ENCODE measurements around the gene SAE1.
A peak's percentile ranks its signal among the peaks of the same experiment; 100 is the strongest.

SAE1 gene

GRCh38 chr19:47225746-47226425 lies 95.3 kb downstream of the SAE1 start:
- DNase-seq = peak; percentile 78

GRCh38 chr19:47226426-47227351 lies 96.1 kb downstream of the SAE1 start:
- DNase-seq = no peak

- no peak for DNase-seq
Observed at GRCh38 chr19:47227352-47228167, 96.9 kb downstream of the SAE1 start.

GRCh38 chr19:47228168-47228936 lies 97.7 kb downstream of the SAE1 start:
- no peak for DNase-seq

GRCh38 chr19:47228937-47229675 lies 98.5 kb downstream of the SAE1 start:
- DNase-seq = no peak

GRCh38 chr19:47229676-47230053 lies 99.0 kb downstream of the SAE1 start:
- DNase-seq = no peak

- peak; percentile 73 for DNase-seq
Observed at GRCh38 chr19:47230054-47230920, 99.7 kb downstream of the SAE1 start.

- DNase-seq = no peak
Observed at GRCh38 chr19:47230921-47231214, 100.2 kb downstream of the SAE1 start, which contains the start of gene BBC3. TSS of gene BBC3 (minus strand) at chr19:47231199. CDS start at chr19:47228431, 2,768 bp downstream.

GRCh38 chr19:47231215-47232054 lies 100.8 kb downstream of the SAE1 start:
- DNase-seq = peak; percentile 91

GRCh38 chr19:47232422-47233211 lies 102.0 kb downstream of the SAE1 start:
- no peak for DNase-seq

- DNase-seq = no peak
Observed at GRCh38 chr19:47236072-47236675, 105.5 kb downstream of the SAE1 start.

GRCh38 chr19:47239152-47239551 lies 108.5 kb downstream of the SAE1 start:
- DNase-seq = no peak

- no peak for DNase-seq
Observed at GRCh38 chr19:47239610-47240296, 109.1 kb downstream of the SAE1 start.

GRCh38 chr19:47240556-47240955 lies 109.9 kb downstream of the SAE1 start:
- DNase-seq = no peak

GRCh38 chr19:47240996-47241918 lies 110.6 kb downstream of the SAE1 start:
- peak; percentile 91 for DNase-seq

GRCh38 chr19:47241919-47242577 lies 111.4 kb downstream of the SAE1 start:
- DNase-seq = no peak
